Activated CD4-positive, alpha-beta T cell treated with anti-CD3 and anti-CD28 coated beads, Interleukin-2, amount 50 U/mL, for 1 hour (primary cell): Measurements from ENCODE around the gene RPA1.

Experiments
- DNase-seq: peaks from one replicate; pipeline ENCODE4 v3.0.0-alpha.2; 2020

The RPA1 gene

GRCh38 chr17:1943436-1943831 lies 113.6 kb downstream of the RPA1 start:
- DNase-seq, result no peak

GRCh38 chr17:1945621-1946020 lies 115.8 kb downstream of the RPA1 start:
- no peak for DNase-seq

GRCh38 chr17:1946021-1946932 lies 116.5 kb downstream of the RPA1 start:
- no peak for DNase-seq

GRCh38 chr17:1947229-1947742 lies 117.5 kb downstream of the RPA1 start:
- no peak for DNase-seq

- DNase-seq, result no peak
These were observed 118.1 kb downstream of the RPA1 start for GRCh38 chr17:1947743-1948516.

- no peak for DNase-seq
These were observed 118.7 kb downstream of the RPA1 start for GRCh38 chr17:1948517-1948825.
